Memory B cell (primary cell): Measurements from ENCODE around the gene USP32.
"Not testable (repeated sequence)": the region's sequence is repeated elsewhere in the genome, so short reads cannot be mapped to it uniquely, and the experiment has no call there.

Source experiments
- ATAC-seq: fragments of 150-1000 bp; cut with Tn5 transposase; 2 replicates; pipeline ENCODE4 v1.10.0; 2021; ENCODE audit warnings: low read depth, mild to moderate bottlenecking, moderate library complexity
- DNase-seq, 2 donors: peaks; one replicate each; pipeline ENCODE4 v3.0.0; 2022; ENCODE audit warnings: low spot score in 2 of 2
- H3K27ac Mint-ChIP-seq: one replicate; pipeline ENCODE4 v1.8.0; 2022; ENCODE audit warnings: mild to moderate bottlenecking, moderate library complexity, mixed read lengths
- H3K27me3 Mint-ChIP-seq: one replicate; pipeline ENCODE4 v1.8.0; 2022; ENCODE audit warnings: mixed read lengths
- H3K36me3 Mint-ChIP-seq: one replicate; pipeline ENCODE4 v1.8.0; 2022; ENCODE audit warnings: mild to moderate bottlenecking, mixed read lengths
- H3K4me1 Mint-ChIP-seq: one replicate; pipeline ENCODE4 v1.8.0; 2022; ENCODE audit warnings: mixed read lengths
- H3K4me3 Mint-ChIP-seq: one replicate; pipeline ENCODE4 v1.8.0; 2022; ENCODE audit warnings: mild to moderate bottlenecking, moderate library complexity, mixed read lengths
- H3K9me3 Mint-ChIP-seq: one replicate; pipeline ENCODE4 v1.8.0; 2022; ENCODE audit warnings: mixed read lengths

The USP32 gene

DNA sequence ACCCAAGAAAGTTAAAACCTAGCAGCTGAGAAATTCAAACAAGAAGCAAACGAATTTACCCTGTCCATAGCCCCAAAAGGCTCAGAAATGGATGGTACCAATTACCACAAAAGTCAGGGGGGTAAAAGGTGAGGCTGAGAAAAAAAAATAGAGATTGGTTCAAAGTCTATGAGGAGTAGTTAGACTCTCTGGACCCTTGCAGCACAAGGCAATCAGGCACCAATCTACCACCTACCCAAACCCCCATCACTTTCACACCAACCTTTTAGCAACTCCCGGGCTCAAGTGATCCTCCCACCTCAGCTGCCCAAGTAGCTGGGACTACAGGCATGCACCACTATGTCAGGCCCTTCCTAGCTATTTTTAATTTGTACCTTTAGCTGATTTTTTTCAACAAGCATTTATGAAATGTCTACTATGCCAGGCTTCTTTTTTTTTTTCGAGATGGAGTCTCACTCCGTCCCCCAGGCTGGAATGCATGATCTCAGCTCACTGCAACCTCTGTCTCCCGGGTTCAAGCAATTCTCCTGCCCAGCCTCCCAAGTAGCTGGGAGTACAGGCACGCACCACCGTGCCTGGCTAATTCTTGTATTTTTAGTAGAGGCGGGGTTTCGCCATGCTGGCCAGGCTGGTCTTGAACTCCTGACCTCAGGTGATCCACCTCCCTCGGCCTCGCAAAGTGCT, 40.8 kb downstream of the USP32 start:
- H3K27ac Mint-ChIP-seq: no peak overlapping the region
- H3K4me3 Mint-ChIP-seq: no peak overlapping the region
- H3K36me3 Mint-ChIP-seq: peaks cover 5% of the 10 kb centered on the region
- no peaks in the 10 kb centered on the region for H3K27me3 Mint-ChIP-seq
- H3K4me1 Mint-ChIP-seq: peaks cover 19% of the 10 kb centered on the region
- no peaks in the 10 kb centered on the region for H3K9me3 Mint-ChIP-seq
- no peak for DNase-seq
- no peak for ATAC-seq

DNA sequence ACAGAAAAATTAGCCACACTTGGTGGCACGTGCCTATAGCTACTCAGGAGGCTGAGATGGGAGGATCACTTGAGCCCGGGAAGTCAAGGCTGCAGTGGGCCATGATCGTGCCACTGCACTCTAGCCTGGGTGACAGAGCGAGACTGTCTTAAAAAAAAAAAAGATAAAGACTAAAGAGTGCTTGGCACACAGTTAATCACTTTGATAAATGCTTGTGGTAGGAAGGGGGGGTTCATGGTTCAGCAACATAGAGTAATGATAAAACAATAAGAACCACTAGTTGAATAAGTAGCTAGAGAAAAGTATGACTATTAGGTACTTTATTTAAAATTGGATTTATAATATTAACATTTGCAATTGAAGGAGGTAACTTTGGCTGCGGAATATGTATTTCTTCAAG, 43.3 kb downstream of the USP32 start:
- DNase-seq (no peak), ATAC-seq (no peak)
- Mint-ChIP-seq H3K9me3 (no peaks in the 10 kb centered on the region), H3K4me3 (no peak overlapping the region), H3K27ac (no peak overlapping the region), H3K4me1 (peaks cover 14% of the 10 kb centered on the region), H3K27me3 (no peaks in the 10 kb centered on the region), H3K36me3 (peaks cover 9% of the 10 kb centered on the region)

DNA sequence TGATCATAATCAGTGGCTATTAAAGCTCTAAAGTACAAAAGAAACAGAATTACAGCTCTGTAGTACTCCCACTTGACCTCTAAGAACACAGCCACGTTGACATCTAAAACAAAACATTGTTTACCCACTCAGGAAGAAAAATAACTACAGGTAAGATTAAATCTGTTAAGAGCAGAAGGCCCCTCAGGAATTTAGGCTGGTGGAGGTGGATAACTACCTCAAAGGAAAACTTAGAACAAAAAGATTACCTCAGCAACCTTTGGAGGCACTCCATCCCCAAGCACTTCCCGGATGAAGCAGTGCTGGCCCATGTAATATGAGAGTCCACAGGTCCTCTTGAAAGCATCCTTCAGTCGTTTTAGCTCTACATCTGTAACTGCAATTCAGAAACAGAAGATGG, 46.7 kb downstream of the USP32 start:
- no peak for ATAC-seq
- H3K4me1 Mint-ChIP-seq: peaks cover 3% of the 10 kb centered on the region

DNA sequence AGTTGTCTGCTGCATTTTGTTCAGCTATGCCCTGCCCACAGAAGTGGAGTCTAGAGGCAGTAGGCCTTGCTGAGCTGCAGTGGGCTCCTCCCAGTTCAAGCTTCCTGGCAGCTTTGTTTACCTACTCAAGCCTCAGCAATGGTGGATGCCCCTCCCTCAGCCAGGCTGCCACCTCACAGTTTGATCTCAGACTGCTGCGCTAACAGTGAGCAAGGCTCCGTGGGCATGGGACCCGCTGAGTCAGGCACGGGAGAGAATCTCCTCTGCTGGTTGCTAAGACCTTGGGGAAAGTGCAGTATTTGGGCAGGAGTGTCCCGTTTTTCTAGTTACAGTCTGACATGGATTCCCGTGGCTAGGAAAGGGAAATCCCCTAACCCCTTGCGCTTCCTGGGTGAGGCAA, 49.4 kb downstream of the USP32 start:
- not testable (repeated sequence) for H3K27ac Mint-ChIP-seq, ATAC-seq

More for the DNA sequence above, 46.7 kb downstream of the USP32 start:
- H3K4me3 Mint-ChIP-seq: no peak overlapping the region
- no peak for DNase-seq
- H3K9me3 Mint-ChIP-seq: no peaks in the 10 kb centered on the region
- H3K27me3 Mint-ChIP-seq: no peaks in the 10 kb centered on the region
- H3K36me3 Mint-ChIP-seq: peaks cover 29% of the 10 kb centered on the region
- no peak overlapping the region for H3K27ac Mint-ChIP-seq

DNA sequence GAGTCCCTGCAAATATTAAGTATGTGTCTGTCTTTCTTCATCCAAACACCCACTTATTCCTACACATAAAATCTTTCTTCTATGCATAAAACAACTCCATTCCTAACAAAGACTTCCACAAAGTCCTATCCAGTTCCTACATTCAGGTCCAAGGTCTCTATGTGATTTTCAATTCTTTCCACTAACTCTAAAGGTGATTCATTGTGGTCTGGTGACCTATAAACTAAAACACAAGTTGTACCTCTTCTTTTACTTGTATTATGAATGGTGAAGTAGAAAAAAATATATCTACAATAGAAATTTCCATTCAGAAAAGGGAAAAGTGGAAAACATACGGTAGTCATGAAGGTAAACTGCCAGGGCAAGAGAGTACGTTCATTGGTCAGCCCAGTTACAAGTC, 56.6 kb downstream of the USP32 start:
- no peak for DNase-seq
- H3K4me1 Mint-ChIP-seq: no peaks in the 10 kb centered on the region
- no peak for ATAC-seq
- H3K36me3 Mint-ChIP-seq: peaks cover 12% of the 10 kb centered on the region
- no peaks in the 10 kb centered on the region for H3K9me3 Mint-ChIP-seq
- H3K4me3 Mint-ChIP-seq: no peak overlapping the region
- no peaks in the 10 kb centered on the region for H3K27me3 Mint-ChIP-seq
- no peak overlapping the region for H3K27ac Mint-ChIP-seq

More for the DNA sequence above, 49.4 kb downstream of the USP32 start:
- H3K9me3 Mint-ChIP-seq, H3K4me1 Mint-ChIP-seq, DNase-seq, H3K27me3 Mint-ChIP-seq, H3K4me3 Mint-ChIP-seq: not testable (repeated sequence)
- H3K36me3 Mint-ChIP-seq: peaks cover 35% of the 10 kb centered on the region

DNA sequence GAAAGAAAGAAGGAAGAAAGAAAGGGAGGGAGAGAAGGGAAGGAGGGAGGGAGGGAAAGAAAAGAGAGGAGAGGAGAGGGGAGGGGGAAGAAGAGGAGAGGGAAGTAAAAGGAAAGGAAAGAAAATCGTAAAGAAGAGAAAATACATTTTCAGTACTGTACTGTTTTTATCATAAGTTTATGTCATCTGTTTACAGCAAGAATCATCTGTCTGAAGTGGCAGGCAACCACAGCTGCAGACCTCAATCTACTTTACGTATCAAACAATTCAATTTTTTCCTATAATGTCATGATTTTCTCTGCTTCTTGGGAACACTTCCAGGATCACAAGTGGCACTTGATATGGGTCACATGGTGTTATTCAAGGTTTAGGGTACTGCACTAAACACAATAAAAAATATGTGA, 58.3 kb downstream of the USP32 start:
- Mint-ChIP-seq H3K27ac (no peak overlapping the region), H3K27me3 (no peaks in the 10 kb centered on the region), H3K4me3 (no peak overlapping the region), H3K9me3 (no peaks in the 10 kb centered on the region), H3K36me3 (peaks cover 19% of the 10 kb centered on the region), H3K4me1 (no peaks in the 10 kb centered on the region)
- ATAC-seq (no peak), DNase-seq (no peak)

DNA sequence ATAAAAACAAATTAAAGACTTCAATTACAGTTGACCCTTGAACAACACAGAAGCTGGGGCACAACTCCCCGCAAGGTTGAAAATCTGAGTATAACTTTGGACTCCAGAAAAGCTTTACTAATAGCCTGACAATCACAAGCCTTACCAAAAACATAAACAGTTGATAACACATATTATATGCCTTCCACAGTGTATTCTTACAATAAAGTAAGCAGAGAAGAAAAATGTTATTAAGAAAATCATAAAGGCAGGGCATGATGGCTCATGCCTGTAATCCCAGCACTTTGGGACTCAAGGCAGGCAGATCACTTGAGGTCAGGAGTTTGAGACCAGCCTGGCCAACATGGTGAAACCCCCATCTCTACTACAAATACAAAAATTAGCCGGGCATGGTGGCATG, 58.9 kb downstream of the USP32 start:
- ATAC-seq, H3K9me3 Mint-ChIP-seq, H3K4me3 Mint-ChIP-seq, DNase-seq, H3K27ac Mint-ChIP-seq, H3K27me3 Mint-ChIP-seq, H3K4me1 Mint-ChIP-seq: not testable (repeated sequence)
- peaks cover 24% of the 10 kb centered on the region for H3K36me3 Mint-ChIP-seq

DNA sequence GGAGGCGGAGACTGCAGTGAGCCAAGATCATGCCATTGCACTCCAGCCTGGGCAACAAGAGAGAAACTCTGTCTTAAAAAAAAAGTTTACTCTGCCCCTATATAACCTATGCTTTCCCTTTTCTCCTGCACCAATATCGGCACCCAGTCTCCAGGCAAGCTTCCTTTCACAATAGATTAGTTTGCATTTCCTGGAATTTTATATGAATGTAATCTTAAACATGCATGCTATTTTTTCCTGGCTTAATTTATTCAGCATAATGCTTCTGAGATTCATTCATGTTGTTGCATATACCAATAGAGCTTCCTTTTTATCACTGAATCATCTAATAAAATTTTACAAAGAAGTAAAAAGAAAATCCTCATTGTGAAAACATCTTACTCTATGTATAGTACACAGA, 59.4 kb downstream of the USP32 start:
- Mint-ChIP-seq H3K36me3 (peaks cover 22% of the 10 kb centered on the region), H3K27me3 (no peaks in the 10 kb centered on the region), H3K4me1 (no peaks in the 10 kb centered on the region), H3K27ac (no peak overlapping the region), H3K9me3 (no peaks in the 10 kb centered on the region), H3K4me3 (no peak overlapping the region)
- ATAC-seq (no peak), DNase-seq (no peak)

DNA sequence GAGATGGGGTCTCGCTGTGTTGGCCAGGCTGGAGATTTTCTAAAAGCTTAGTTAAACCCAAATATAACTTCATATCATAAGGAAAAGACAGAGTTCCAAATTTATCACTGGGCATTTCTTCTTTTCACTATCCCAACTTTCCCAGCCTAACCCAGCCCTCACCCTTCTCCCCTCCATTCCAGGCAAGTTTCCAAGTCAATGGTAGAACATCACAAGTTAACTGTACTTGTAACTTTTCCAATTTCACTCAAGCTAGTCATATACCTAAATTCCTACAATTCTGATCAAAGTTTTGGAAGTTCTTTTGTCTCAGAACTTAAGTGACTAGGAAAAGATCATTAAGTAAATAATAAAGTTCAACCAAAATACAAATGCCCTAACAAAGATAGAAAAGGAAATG, 61.2 kb downstream of the USP32 start:
- DNase-seq: no peak
- peaks cover 2% of the 10 kb centered on the region for H3K4me1 Mint-ChIP-seq
- no peak for ATAC-seq
- no peak overlapping the region for H3K4me3 Mint-ChIP-seq
- H3K9me3 Mint-ChIP-seq: no peaks in the 10 kb centered on the region
- peaks cover 26% of the 10 kb centered on the region for H3K36me3 Mint-ChIP-seq
- peak overlapping the region; percentile 43 for H3K27ac Mint-ChIP-seq
- H3K27me3 Mint-ChIP-seq: no peaks in the 10 kb centered on the region

DNA sequence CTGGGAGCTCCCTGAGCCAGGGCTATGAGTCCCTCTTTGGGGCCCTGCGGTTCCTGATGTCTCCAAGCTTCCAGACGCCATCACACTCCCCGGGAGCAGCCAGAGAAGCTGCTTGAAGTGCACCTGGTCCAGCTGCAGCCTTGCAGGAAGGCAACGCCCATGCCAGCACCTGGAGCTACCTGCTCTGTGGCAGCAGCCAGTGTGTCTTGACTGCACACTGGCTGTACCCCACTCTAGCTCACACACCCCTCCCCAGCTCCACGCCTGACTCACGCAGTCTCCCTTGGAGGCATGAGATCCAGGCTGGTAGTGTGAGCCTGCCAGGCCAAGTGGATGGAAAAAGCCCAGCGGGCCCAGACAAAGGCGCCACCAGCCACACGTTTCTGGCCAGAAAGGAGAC, 63.3 kb downstream of the USP32 start:
- peaks cover 29% of the 10 kb centered on the region for H3K36me3 Mint-ChIP-seq
- no peaks in the 10 kb centered on the region for H3K27me3 Mint-ChIP-seq
- no peak overlapping the region for H3K4me3 Mint-ChIP-seq

DNA sequence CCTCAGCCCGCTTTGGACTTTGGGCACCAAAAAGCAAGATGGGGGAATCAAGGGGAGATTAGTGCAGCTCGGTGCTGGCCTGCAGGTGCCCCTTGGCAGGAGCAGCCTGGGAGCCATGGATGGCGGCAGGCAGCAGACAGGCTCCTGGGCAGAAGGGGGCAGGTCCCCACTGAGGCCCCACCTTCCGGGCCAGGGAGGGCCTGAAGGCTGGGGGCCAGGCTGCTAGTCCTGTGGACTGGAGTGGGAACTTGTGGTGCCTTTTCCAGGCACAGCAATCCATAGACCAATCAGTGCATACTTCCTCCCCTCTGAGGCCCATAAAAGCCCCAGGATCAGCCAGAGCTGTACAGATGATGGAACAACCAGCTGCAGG, 64.0 kb downstream of the USP32 start:
- DNase-seq: no peak
- Mint-ChIP-seq H3K9me3 (no peaks in the 10 kb centered on the region), H3K27ac (no peak overlapping the region), H3K4me1 (peaks cover 4% of the 10 kb centered on the region), H3K36me3 (peaks cover 29% of the 10 kb centered on the region), H3K27me3 (no peaks in the 10 kb centered on the region), H3K4me3 (no peak overlapping the region)
- no peak for ATAC-seq

More for the DNA sequence above, 63.3 kb downstream of the USP32 start:
- DNase-seq: no peak
- H3K9me3 Mint-ChIP-seq: no peaks in the 10 kb centered on the region
- H3K27ac Mint-ChIP-seq: no peak overlapping the region
- H3K4me1 Mint-ChIP-seq: peaks cover 2% of the 10 kb centered on the region
- no peak for ATAC-seq

DNA sequence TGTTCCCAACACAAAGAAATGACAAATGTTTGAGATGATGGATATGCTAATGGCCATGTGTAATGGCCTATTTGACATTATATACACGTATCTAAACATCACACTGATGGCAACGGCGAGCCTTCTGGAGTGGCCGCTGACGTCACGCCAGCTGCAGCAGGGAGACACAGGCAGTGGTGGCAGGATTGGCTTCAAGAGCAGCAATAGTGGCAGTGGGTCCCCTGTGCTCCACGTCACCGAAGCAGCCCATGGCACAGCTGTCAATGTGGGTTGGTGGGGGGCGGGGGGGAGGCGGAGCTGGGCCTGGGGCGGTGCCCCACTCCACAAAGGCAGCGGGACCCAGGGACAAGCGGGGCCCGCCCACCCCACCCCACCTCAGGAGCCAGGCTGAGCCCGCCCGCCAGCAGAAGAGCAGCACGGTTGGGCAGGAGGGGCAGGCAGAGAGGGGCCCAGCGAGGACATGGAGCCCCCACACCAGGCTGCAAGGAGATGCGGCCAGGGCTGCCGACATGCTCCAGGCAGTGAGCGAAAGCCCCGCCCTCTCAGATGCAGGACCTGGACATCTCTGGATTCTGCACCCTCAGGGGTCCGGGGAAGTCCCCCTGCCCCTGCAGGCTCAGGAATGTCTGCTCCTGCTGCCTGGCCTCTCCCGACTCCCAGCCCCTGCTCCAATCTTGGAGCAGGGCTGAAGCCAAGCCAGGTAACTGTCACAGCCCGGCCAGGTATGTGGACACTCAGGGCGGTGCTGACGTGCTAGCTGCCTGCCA, 64.6 kb downstream of the USP32 start:
- ATAC-seq: no peak
- H3K27me3 Mint-ChIP-seq: no peaks in the 10 kb centered on the region
- peaks cover 29% of the 10 kb centered on the region for H3K36me3 Mint-ChIP-seq
- H3K4me1 Mint-ChIP-seq: peaks cover 7% of the 10 kb centered on the region
- no peaks in the 10 kb centered on the region for H3K9me3 Mint-ChIP-seq
- no peak overlapping the region for H3K4me3 Mint-ChIP-seq
- no peak for DNase-seq
- no peak overlapping the region for H3K27ac Mint-ChIP-seq

DNA sequence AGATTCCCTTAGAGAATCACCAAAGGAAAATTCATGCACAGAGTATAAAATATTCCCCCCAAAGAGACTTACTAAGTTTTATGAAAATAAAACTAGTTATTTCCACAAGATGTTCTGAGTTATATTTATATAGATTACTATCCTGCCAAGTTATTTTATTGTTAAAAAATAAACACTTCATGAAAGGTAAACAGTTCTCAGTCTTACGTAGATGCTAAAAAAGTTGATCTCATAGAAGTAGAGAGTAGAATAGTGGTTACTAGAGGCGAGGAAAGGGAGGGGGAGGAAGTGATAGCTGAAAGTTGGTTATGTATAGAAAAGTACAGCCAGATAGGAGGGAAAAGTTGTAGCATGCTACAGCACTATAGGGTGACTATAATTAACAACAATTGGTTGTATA, 65.2 kb downstream of the USP32 start:
- DNase-seq (no peak), ATAC-seq (no peak)
- no peaks in the 10 kb centered on the region for H3K9me3 Mint-ChIP-seq
- H3K36me3 Mint-ChIP-seq: peaks cover 29% of the 10 kb centered on the region
- no peak overlapping the region for H3K4me3 Mint-ChIP-seq
- no peak overlapping the region for H3K27ac Mint-ChIP-seq
- peaks cover 7% of the 10 kb centered on the region for H3K4me1 Mint-ChIP-seq
- H3K27me3 Mint-ChIP-seq: no peaks in the 10 kb centered on the region

DNA sequence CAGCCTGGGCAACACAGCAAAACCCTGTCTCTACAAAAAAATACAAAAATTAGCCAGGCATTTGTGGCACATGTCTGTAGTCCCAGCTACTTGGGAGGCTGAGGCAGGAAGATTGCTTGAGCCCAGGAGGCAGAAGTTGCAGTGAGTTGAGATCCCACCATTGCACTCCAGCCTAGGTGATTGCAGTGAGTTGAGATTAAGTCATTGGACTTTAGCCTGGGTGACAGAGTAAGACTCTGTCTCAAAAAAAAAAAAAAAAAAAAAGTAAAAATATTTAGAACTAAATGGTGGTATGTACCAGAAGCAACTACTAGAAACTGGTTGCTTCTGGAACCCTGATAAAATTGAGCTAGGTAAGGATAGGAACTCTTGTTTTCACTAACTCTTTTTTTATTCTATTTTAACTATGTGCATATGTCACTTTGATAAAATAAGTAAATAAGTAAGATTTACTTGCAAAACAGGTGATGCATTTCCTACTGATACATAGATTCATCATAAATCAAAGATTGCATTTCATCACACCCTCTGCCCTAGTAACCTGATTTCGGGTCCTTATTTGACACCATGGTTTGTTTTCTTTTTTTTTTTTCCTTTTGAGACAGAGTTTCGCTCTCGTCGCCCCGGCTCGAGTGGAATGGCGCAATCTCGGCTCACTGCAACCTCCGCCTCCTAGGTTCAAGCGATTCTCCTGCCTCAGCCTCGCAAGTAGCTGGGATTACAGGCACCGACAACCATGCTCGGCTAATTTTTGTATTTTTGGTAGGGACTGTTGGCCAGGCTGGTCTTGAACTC, 66.0 kb downstream of the USP32 start:
- H3K4me3 Mint-ChIP-seq: no peak overlapping the region
- H3K4me1 Mint-ChIP-seq: peaks cover 11% of the 10 kb centered on the region
- H3K9me3 Mint-ChIP-seq: no peaks in the 10 kb centered on the region
- DNase-seq (no peak), ATAC-seq (no peak)
- peaks cover 29% of the 10 kb centered on the region for H3K36me3 Mint-ChIP-seq
- H3K27ac Mint-ChIP-seq: no peak overlapping the region
- no peaks in the 10 kb centered on the region for H3K27me3 Mint-ChIP-seq
